PC-3 (cell line): Measurements from ENCODE around the gene OVOL3. TPM values are rescaled to one million over a fixed set of nuclear protein-coding genes. Genes with fewer than 3 reads are reported as not detected.

ENCODE experiments used
- ATAC-seq: fragments of 200-7000 bp; cut with Tn5 transposase; 2 replicates; pipeline ENCODE4 v1.9.1; 2020; ENCODE audit warnings: mild to moderate bottlenecking, moderate library complexity
- BruUV-seq: library from RNA; stranded (reverse); fragments of 400-500 nt; replicated peaks from 2 replicates; lab custom pipeline; 2021; lab: Mats Ljungman, UMichigan
- CTCF ChIA-PET: fragments of 300-600 bp; sonication (Branson Sonifier 250); formaldehyde crosslinking; loops from one replicate; lab custom pipeline; 2022; ENCODE audit warnings: antibody characterized with exemption; lab: Charles Lee
- POLR2A ChIA-PET: fragments of 300-600 bp; sonication (Branson Sonifier 250); formaldehyde crosslinking; loops from one replicate; lab custom pipeline; 2022; ENCODE audit warnings: antibody characterized with exemption; ENCODE audit not compliant: unreplicated experiment; lab: Charles Lee
- DNase-seq: peaks from one replicate; pipeline ENCODE4 v3.0.0-alpha.2; 2015
- H2AFZ ChIP-seq: fragments of 300-600 bp; sonication (generic); 2 replicates; pipeline ENCODE4 v1.6.0; 2016; ENCODE audit warnings: antibody characterized with exemption, low read length
- H3F3A ChIP-seq: fragments of 300-600 bp; sonication (generic); one replicate; pipeline ENCODE4 v1.6.0; 2017; ENCODE audit warnings: antibody characterized with exemption, low read length, control low read depth, mild to moderate bottlenecking; ENCODE audit not compliant: unreplicated experiment
- H3K27ac ChIP-seq: fragments of 300-600 bp; sonication (generic); 2 replicates; pipeline ENCODE4 v1.5.1; 2016; ENCODE audit warnings: mild to moderate bottlenecking, low read length
- H3K27me3 ChIP-seq: fragments of 300-600 bp; sonication (generic); 2 replicates; pipeline ENCODE4 v1.6.1; 2016; ENCODE audit warnings: low read length, mixed read lengths
- H3K36me3 ChIP-seq: fragments of 300-600 bp; sonication (generic); 2 replicates; pipeline ENCODE4 v1.6.1; 2016; ENCODE audit warnings: low read depth, mixed run types, low read length, mixed read lengths
- H3K4me1 ChIP-seq: fragments of 300-600 bp; sonication (generic); 2 replicates; pipeline ENCODE4 v1.5.1; 2016; ENCODE audit warnings: low read length; ENCODE audit not compliant: insufficient read depth
- H3K4me2 ChIP-seq: fragments of 300-600 bp; sonication (generic); 2 replicates; pipeline ENCODE4 v1.6.0; 2016; ENCODE audit warnings: low read length
- H3K4me3 ChIP-seq: fragments of 300-600 bp; sonication (generic); 2 replicates; pipeline ENCODE4 v1.5.1; 2016; ENCODE audit warnings: mild to moderate bottlenecking, low read length, mixed read lengths
- H3K79me2 ChIP-seq: fragments of 300-600 bp; sonication (generic); 2 replicates; pipeline ENCODE4 v1.6.1; 2017; ENCODE audit warnings: low read length, mixed read lengths
- H3K9ac ChIP-seq: fragments of 300-600 bp; sonication (generic); 2 replicates; pipeline ENCODE4 v1.6.0; 2016; ENCODE audit warnings: mild to moderate bottlenecking, low read length
- H3K9me2 ChIP-seq: fragments of 300-600 bp; sonication (generic); replicated peaks from 2 replicates; pipeline ENCODE4 v1.6.1; 2016; ENCODE audit warnings: mixed run types, low read length, mixed read lengths
- H3K9me3 ChIP-seq: fragments of 300-600 bp; sonication (generic); 2 replicates; pipeline ENCODE4 v1.6.1; 2016; ENCODE audit warnings: low read length, mixed read lengths
- H4K20me1 ChIP-seq: fragments of 300-600 bp; sonication (generic); 2 replicates; pipeline ENCODE4 v1.6.1; 2016; ENCODE audit warnings: low read length, mixed read lengths
- EZH2 ChIP-seq: fragments of 300-600 bp; sonication (generic); IDR thresholded peaks from one replicate; pipeline ENCODE4 v1.6.1; 2017; ENCODE audit warnings: antibody characterized with exemption, mild to moderate bottlenecking, low read length; ENCODE audit not compliant: unreplicated experiment
- EZH2phosphoT487 ChIP-seq: fragments of 300-600 bp; sonication (generic); IDR thresholded peaks from 2 replicates; pipeline ENCODE4 v1.6.1; 2018; ENCODE audit warnings: mild to moderate bottlenecking, antibody characterized with exemption, low read length, borderline replicate concordance
- intact Hi-C: fragments of 100-400 bp; cut with micrococcal nuclease; formaldehyde crosslinking; loops from 2 replicates; pipeline ENCODE4 v1.9.0; 2023
- total RNA-seq: library from RNA; depleted of rRNA; stranded (reverse); fragments of >200 nt; gene quantifications from 2 replicates; pipeline ENCODE4 v1.2.3, GENCODE V29; 2014
- TF ChIP-seq, protein P1 (sequence below): fragments of 300-600 bp; sonication (generic); conservative IDR thresholded peaks from 2 replicates; pipeline ENCODE4 v1.5.1; 2017; ENCODE audit warnings: antibody characterized with exemption, low read depth, mild to moderate bottlenecking, low read length

Gene OVOL3
- total RNA-seq, 1 experiment from 2014 or later = not detected

- no peaks in the 10 kb centered on the region for H3K4me1 ChIP-seq
- peaks cover 4% of the 10 kb centered on the region for H3K36me3 ChIP-seq
- TF ChIP-seq, protein P1, sequence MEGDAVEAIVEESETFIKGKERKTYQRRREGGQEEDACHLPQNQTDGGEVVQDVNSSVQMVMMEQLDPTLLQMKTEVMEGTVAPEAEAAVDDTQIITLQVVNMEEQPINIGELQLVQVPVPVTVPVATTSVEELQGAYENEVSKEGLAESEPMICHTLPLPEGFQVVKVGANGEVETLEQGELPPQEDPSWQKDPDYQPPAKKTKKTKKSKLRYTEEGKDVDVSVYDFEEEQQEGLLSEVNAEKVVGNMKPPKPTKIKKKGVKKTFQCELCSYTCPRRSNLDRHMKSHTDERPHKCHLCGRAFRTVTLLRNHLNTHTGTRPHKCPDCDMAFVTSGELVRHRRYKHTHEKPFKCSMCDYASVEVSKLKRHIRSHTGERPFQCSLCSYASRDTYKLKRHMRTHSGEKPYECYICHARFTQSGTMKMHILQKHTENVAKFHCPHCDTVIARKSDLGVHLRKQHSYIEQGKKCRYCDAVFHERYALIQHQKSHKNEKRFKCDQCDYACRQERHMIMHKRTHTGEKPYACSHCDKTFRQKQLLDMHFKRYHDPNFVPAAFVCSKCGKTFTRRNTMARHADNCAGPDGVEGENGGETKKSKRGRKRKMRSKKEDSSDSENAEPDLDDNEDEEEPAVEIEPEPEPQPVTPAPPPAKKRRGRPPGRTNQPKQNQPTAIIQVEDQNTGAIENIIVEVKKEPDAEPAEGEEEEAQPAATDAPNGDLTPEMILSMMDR = no peak
- TF ChIP-seq EZH2 = no peak
- TF ChIP-seq EZH2phosphoT487 = no peak
- ChIA-PET CTCF (no interaction called here), POLR2A (no interaction called here)
- no peak overlapping the region for H3K9ac ChIP-seq
- H3K27me3 ChIP-seq = no peaks in the 10 kb centered on the region
- ATAC-seq = no peak
- no peak overlapping the region for H3K4me2 ChIP-seq
- H2AFZ ChIP-seq = no peak overlapping the region
- no peak overlapping the region for H3K27ac ChIP-seq
- DNase-seq = no peak
- H3K79me2 ChIP-seq = no peaks in the 10 kb centered on the region
- intact Hi-C loops = no loop called here
- H3K9me3 ChIP-seq = no peaks in the 10 kb centered on the region
- BruUV-seq = no TSS peak
- H3F3A ChIP-seq = no peaks in the 10 kb centered on the region
- H3K4me3 ChIP-seq = no peak overlapping the region
- H4K20me1 ChIP-seq = no peaks in the 10 kb centered on the region
- H3K9me2 ChIP-seq = no peaks in the 10 kb centered on the region
Measured at GRCh38 chr19:36090910-36091695, 19.8 kb upstream of the OVOL3 start.

DNA sequence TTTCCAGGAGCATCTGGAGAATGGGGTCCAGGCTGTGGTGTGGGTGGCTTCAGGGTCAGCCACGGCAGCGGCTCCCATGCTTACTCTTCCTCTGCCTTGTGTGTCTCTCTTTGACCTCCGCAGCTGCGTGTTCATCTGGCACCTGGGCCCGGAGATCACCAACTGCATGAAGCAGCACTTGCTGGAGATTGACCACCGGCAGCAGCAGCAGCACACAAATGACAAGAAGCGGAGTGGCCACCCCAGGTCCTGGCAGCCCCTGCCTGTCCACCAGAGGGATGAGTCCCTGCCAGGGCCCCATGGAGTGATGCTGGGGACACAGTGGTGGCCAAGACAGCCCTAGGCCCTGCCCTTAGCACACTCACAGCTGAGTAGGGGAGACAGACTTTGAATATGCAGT lies 18.4 kb upstream of the OVOL3 start:
- intact Hi-C loops = no loop called here
- DNase-seq (no peak), ATAC-seq (no peak)
- CTCF ChIA-PET = no interaction called here
- POLR2A ChIA-PET = no interaction called here
- Histone ChIP-seq H3K27ac (no peak overlapping the region), H4K20me1 (no peaks in the 10 kb centered on the region), H2AFZ (no peak overlapping the region), H3K79me2 (no peaks in the 10 kb centered on the region), H3K4me2 (no peak overlapping the region), H3K4me1 (no peaks in the 10 kb centered on the region), H3K9ac (no peak overlapping the region), H3K9me3 (no peaks in the 10 kb centered on the region), H3K36me3 (peaks cover 4% of the 10 kb centered on the region), H3K4me3 (no peak overlapping the region), H3K9me2 (no peaks in the 10 kb centered on the region), H3F3A (no peaks in the 10 kb centered on the region), H3K27me3 (no peaks in the 10 kb centered on the region)
- no TSS peak for BruUV-seq
- TF ChIP-seq, protein P1 = no peak
- no peak for TF ChIP-seq EZH2phosphoT487
- TF ChIP-seq EZH2 = no peak

GRCh38 chr19:36093146-36093662 lies 17.7 kb upstream of the OVOL3 start:
- Histone ChIP-seq H3K4me2 (no peak overlapping the region), H3K9me3 (no peaks in the 10 kb centered on the region), H3K27ac (no peak overlapping the region), H2AFZ (no peak overlapping the region), H3K4me3 (no peak overlapping the region), H3K36me3 (peaks cover 4% of the 10 kb centered on the region), H3K4me1 (no peaks in the 10 kb centered on the region), H3F3A (no peaks in the 10 kb centered on the region), H3K9me2 (no peaks in the 10 kb centered on the region), H4K20me1 (no peaks in the 10 kb centered on the region), H3K79me2 (no peaks in the 10 kb centered on the region), H3K27me3 (no peaks in the 10 kb centered on the region), H3K9ac (no peak overlapping the region)
- POLR2A ChIA-PET = no interaction called here
- CTCF ChIA-PET = no interaction called here
- ATAC-seq (no peak), DNase-seq (no peak)
- no TSS peak for BruUV-seq
- intact Hi-C loops = no loop called here
- no peak for TF ChIP-seq EZH2
- TF ChIP-seq EZH2phosphoT487 = no peak
- TF ChIP-seq, protein P1 = no peak
